Mesendoderm (in vitro differentiated cells): ENCODE data around the gene GPR143. TPM values are rescaled to one million over a fixed set of nuclear protein-coding genes. Genes with fewer than 3 reads are reported as not detected.
A peak's percentile ranks its signal among the peaks of the same experiment; 100 is the strongest.
"Not testable (repeated sequence)": the region's sequence is repeated elsewhere in the genome, so short reads cannot be mapped to it uniquely, and the experiment has no call there.

Experiments used
- DNase-seq: peaks from one replicate; pipeline ENCODE4 v3.0.0; 2013
- H2AK5ac ChIP-seq: 2 replicates; pipeline ENCODE4 v1.6.1; 2013; ENCODE audit warnings: low read length, inconsistent platforms
- H2BK120ac ChIP-seq: 2 replicates; pipeline ENCODE4 v1.6.1; 2013; ENCODE audit warnings: low read depth, mild to moderate bottlenecking, low read length, moderate library complexity, mixed read lengths
- H2BK15ac ChIP-seq: replicated peaks from 2 replicates; pipeline ENCODE4 v1.6.1; 2013; ENCODE audit warnings: low read depth, mild to moderate bottlenecking, moderate library complexity
- H2BK5ac ChIP-seq: 2 replicates; pipeline ENCODE4 v1.6.1; 2013; ENCODE audit warnings: low read length, inconsistent platforms
- H3K18ac ChIP-seq: 2 replicates; pipeline ENCODE4 v1.6.1; 2013; ENCODE audit warnings: mild to moderate bottlenecking, low read length, mixed read lengths
- H3K23ac ChIP-seq: one replicate; pipeline ENCODE4 v1.6.1; 2013; ENCODE audit warnings: low read length
- H3K27ac ChIP-seq: 2 replicates; pipeline ENCODE4 v1.5.1; 2013; ENCODE audit warnings: low read depth, mild to moderate bottlenecking, inconsistent platforms, low read length, moderate library complexity
- H3K27me3 ChIP-seq: 2 replicates; pipeline ENCODE4 v1.6.1; 2013; ENCODE audit warnings: low read length, control low read depth, mild to moderate bottlenecking, inconsistent platforms; ENCODE audit not compliant: insufficient read depth, poor library complexity
- H3K36me3 ChIP-seq: 2 replicates; pipeline ENCODE4 v1.6.1; 2013; ENCODE audit warnings: low read length, inconsistent platforms; ENCODE audit not compliant: control insufficient read depth, insufficient read depth
- H3K4ac ChIP-seq: one replicate; pipeline ENCODE4 v1.6.1; 2013; ENCODE audit warnings: low read depth, mild to moderate bottlenecking, low read length, moderate library complexity
- H3K4me1 ChIP-seq: 2 replicates; pipeline ENCODE4 v1.6.1; 2013; ENCODE audit warnings: low read depth, low read length, inconsistent platforms; ENCODE audit not compliant: control insufficient read depth
- H3K4me2 ChIP-seq: 2 replicates; pipeline ENCODE4 v1.6.1; 2013; ENCODE audit warnings: low read length
- H3K4me3 ChIP-seq: 2 replicates; pipeline ENCODE4 v1.5.1; 2013; ENCODE audit warnings: mild to moderate bottlenecking, low read length
- H3K56ac ChIP-seq: one replicate; pipeline ENCODE4 v1.6.1; 2013; ENCODE audit warnings: low read length
- H3K79me1 ChIP-seq: 2 replicates; pipeline ENCODE4 v1.6.1; 2013; ENCODE audit warnings: low read length, inconsistent platforms
- H3K79me2 ChIP-seq: 2 replicates; pipeline ENCODE4 v1.6.1; 2013; ENCODE audit warnings: mild to moderate bottlenecking, low read length; ENCODE audit not compliant: control insufficient read depth, insufficient read depth
- H3K9ac ChIP-seq: 2 replicates; pipeline ENCODE4 v1.6.1; 2013; ENCODE audit warnings: low read length, inconsistent platforms
- H4K5ac ChIP-seq: one replicate; pipeline ENCODE4 v1.6.1; 2013; ENCODE audit warnings: low read length
- H4K8ac ChIP-seq: one replicate; pipeline ENCODE4 v1.6.1; 2013; ENCODE audit warnings: low read depth, mild to moderate bottlenecking, control low read depth, low read length, moderate library complexity
- WGBS: extraction: QIAGEN DNeasy Blood & Tissue Kit; methylation state at CpG from one replicate; pipeline ENCODE4 v1.1.7; 2013; ENCODE audit warnings: low lambda C conversion rate, missing lambda C conversion rate; ENCODE audit not compliant: insufficient coverage; ENCODE audit errors: extremely low coverage; 5-methylcytosine and 5-hydroxymethylcytosine counted together
- polyA plus RNA-seq, 2 experiments: library from polyadenylated mRNA; stranded (reverse); fragments of 200-250 nt; gene quantifications; one replicate each; pipeline ENCODE4 v1.2.3, GENCODE V29; 2013

Gene GPR143
- polyA plus RNA-seq (2013, experiment 1 of 2): 10.0 TPM
- polyA plus RNA-seq (2013, experiment 2 of 2): 9.4 TPM

- H3K27me3 ChIP-seq: no peaks in the 10 kb centered on the region
- DNase-seq: peak; percentile 63
- no peak within 1 kb of the TSS for H2BK15ac ChIP-seq
- peak within 1 kb of the TSS; percentile 68 for H3K9ac ChIP-seq
- WGBS: no CpG with 5 or more reads among the region's 26 CpGs
- H2AK5ac ChIP-seq: no peak within 1 kb of the TSS
- no peak within 1 kb of the TSS for H3K4ac ChIP-seq
- H3K4me3 ChIP-seq: peak within 1 kb of the TSS; percentile 24
- no peak within 1 kb of the TSS for H4K8ac ChIP-seq
- H3K36me3 ChIP-seq: no peaks in the 10 kb centered on the region
- H3K79me1 ChIP-seq: no peaks in the 10 kb centered on the region
- peak within 1 kb of the TSS; percentile 2 for H3K18ac ChIP-seq
- H2BK5ac ChIP-seq: no peak within 1 kb of the TSS
- H3K56ac ChIP-seq: peak within 1 kb of the TSS; percentile 85
- H2BK120ac ChIP-seq: no peak within 1 kb of the TSS
- no peak within 1 kb of the TSS for H3K23ac ChIP-seq
- H3K4me2 ChIP-seq: peak within 1 kb of the TSS; percentile 25
- H3K27ac ChIP-seq: no peak within 1 kb of the TSS
- no peak within 1 kb of the TSS for H4K5ac ChIP-seq
- H3K79me2 ChIP-seq: no peaks in the 10 kb centered on the region
- H3K4me1 ChIP-seq: no peaks in the 10 kb centered on the region
Measured at GRCh38 chrX:9765737-9766097, at the start of gene GPR143. GPR143 (minus strand) TSS chrX:9765847; CDS start chrX:9765817, 30 bp downstream.

GRCh38 chrX:9811086-9811485, 45.4 kb upstream of the GPR143 start:
- H3K79me2 ChIP-seq, H3K27ac ChIP-seq, H2BK5ac ChIP-seq, H2BK120ac ChIP-seq, H4K5ac ChIP-seq, H3K9ac ChIP-seq, H3K56ac ChIP-seq, H4K8ac ChIP-seq, H3K27me3 ChIP-seq, H2AK5ac ChIP-seq, H3K4me3 ChIP-seq, DNase-seq, H3K4ac ChIP-seq, H3K79me1 ChIP-seq, H2BK15ac ChIP-seq, H3K4me2 ChIP-seq, H3K36me3 ChIP-seq, H3K23ac ChIP-seq, H3K4me1 ChIP-seq, H3K18ac ChIP-seq: not testable (repeated sequence)
- WGBS: no CpG with 5 or more reads among the region's 3 CpGs

- not testable (repeated sequence) for H3K4ac ChIP-seq, H3K79me2 ChIP-seq, H4K8ac ChIP-seq, H3K4me2 ChIP-seq, H3K27me3 ChIP-seq, H2AK5ac ChIP-seq, H3K4me3 ChIP-seq, H4K5ac ChIP-seq, DNase-seq, H2BK15ac ChIP-seq, H3K79me1 ChIP-seq, H3K9ac ChIP-seq, H3K18ac ChIP-seq, H2BK5ac ChIP-seq, H3K4me1 ChIP-seq, H3K56ac ChIP-seq, H3K27ac ChIP-seq, H3K36me3 ChIP-seq, H3K23ac ChIP-seq, H2BK120ac ChIP-seq
- WGBS: no CpG with 5 or more reads among the region's 5 CpGs
Measured at GRCh38 chrX:9809876-9810275, 44.2 kb upstream of the GPR143 start.

- Histone ChIP-seq H3K27me3 (no peaks in the 10 kb centered on the region), H3K18ac (no peak overlapping the region), H4K5ac (no peak overlapping the region), H3K79me1 (no peaks in the 10 kb centered on the region), H2AK5ac (no peak overlapping the region), H3K4ac (no peak overlapping the region), H4K8ac (no peak overlapping the region), H3K56ac (no peak overlapping the region), H3K23ac (no peak overlapping the region), H3K79me2 (peaks cover 1% of the 10 kb centered on the region), H3K4me2 (no peak overlapping the region), H3K9ac (no peak overlapping the region), H2BK120ac (no peak overlapping the region), H3K27ac (no peak overlapping the region), H3K4me3 (no peak overlapping the region), H3K4me1 (no peaks in the 10 kb centered on the region), H3K36me3 (no peaks in the 10 kb centered on the region), H2BK5ac (no peak overlapping the region), H2BK15ac (no peak overlapping the region)
- DNase-seq: no peak
- no CpG with 5 or more reads among the region's 14 CpGs for WGBS
Measured at GRCh38 chrX:9807355-9808182, 41.9 kb upstream of the GPR143 start.

- no CpG with 5 or more reads among the region's 7 CpGs for WGBS
- Histone ChIP-seq H4K5ac (no peak overlapping the region), H3K4ac (no peak overlapping the region), H3K4me1 (no peaks in the 10 kb centered on the region), H2BK15ac (no peak overlapping the region), H3K4me3 (no peak overlapping the region), H3K56ac (no peak overlapping the region), H3K23ac (no peak overlapping the region), H2BK5ac (no peak overlapping the region), H2AK5ac (no peak overlapping the region), H3K36me3 (no peaks in the 10 kb centered on the region), H2BK120ac (no peak overlapping the region), H4K8ac (no peak overlapping the region), H3K79me2 (peaks cover 1% of the 10 kb centered on the region), H3K79me1 (no peaks in the 10 kb centered on the region), H3K27ac (no peak overlapping the region), H3K4me2 (no peak overlapping the region), H3K18ac (no peak overlapping the region), H3K9ac (no peak overlapping the region), H3K27me3 (no peaks in the 10 kb centered on the region)
- no peak for DNase-seq
Measured at GRCh38 chrX:9805956-9806355, 40.3 kb upstream of the GPR143 start.

GRCh38 chrX:9804444-9804843, 38.8 kb upstream of the GPR143 start:
- H2BK15ac ChIP-seq: no peak overlapping the region
- no peak overlapping the region for H3K4me3 ChIP-seq
- no peak overlapping the region for H3K4ac ChIP-seq
- peaks cover 3% of the 10 kb centered on the region for H3K79me2 ChIP-seq
- H3K27me3 ChIP-seq: no peaks in the 10 kb centered on the region
- H3K4me2 ChIP-seq: no peak overlapping the region
- H3K27ac ChIP-seq: no peak overlapping the region
- no peak overlapping the region for H3K18ac ChIP-seq
- H2AK5ac ChIP-seq: no peak overlapping the region
- H3K36me3 ChIP-seq: no peaks in the 10 kb centered on the region
- H3K23ac ChIP-seq: no peak overlapping the region
- DNase-seq: no peak
- no CpG with 5 or more reads among the region's 5 CpGs for WGBS
- H3K79me1 ChIP-seq: no peaks in the 10 kb centered on the region
- H2BK120ac ChIP-seq: no peak overlapping the region
- no peak overlapping the region for H3K9ac ChIP-seq
- no peak overlapping the region for H4K8ac ChIP-seq
- H2BK5ac ChIP-seq: no peak overlapping the region
- H3K4me1 ChIP-seq: no peaks in the 10 kb centered on the region
- H3K56ac ChIP-seq: no peak overlapping the region
- H4K5ac ChIP-seq: no peak overlapping the region
